Right lobe of liver (tissue), 4 donors: ENCODE measurements around the gene DIRAS1.

ENCODE experiments used
- CTCF ChIP-seq, 4 donors: fragments of 200-600 bp in 3 of 4; fragments of 450-650 bp in 1 of 4; IDR thresholded peaks; one replicate each; pipeline versions ENCODE4 v1.5.1 to v1.8.0; 2016 to 2022; ENCODE audit warnings: antibody characterized with exemption in 4 of 4, mild to moderate bottlenecking in 2 of 4
- POLR2A ChIP-seq: fragments of 450-650 bp; IDR thresholded peaks from one replicate; pipeline ENCODE4 v1.6.1; 2017; ENCODE audit warnings: antibody characterized with exemption, mild to moderate bottlenecking
- donor health status: DM: no; HTN: no; CAD: no.
- donor health status: DM: no; HTN: no; CAD: no.
- donor health status: DM: no; HTN: yes; CAD: no.

GRCh38 chr19:2670217-2670616 is 51.0 kb downstream of the DIRAS1 start:
- TF ChIP-seq CTCF (IDR thresholded peaks at IDR 0.05) (no peak), POLR2A (no peak)
